ENCODE measurements around the gene LRP6.

LRP6 gene

DNA sequence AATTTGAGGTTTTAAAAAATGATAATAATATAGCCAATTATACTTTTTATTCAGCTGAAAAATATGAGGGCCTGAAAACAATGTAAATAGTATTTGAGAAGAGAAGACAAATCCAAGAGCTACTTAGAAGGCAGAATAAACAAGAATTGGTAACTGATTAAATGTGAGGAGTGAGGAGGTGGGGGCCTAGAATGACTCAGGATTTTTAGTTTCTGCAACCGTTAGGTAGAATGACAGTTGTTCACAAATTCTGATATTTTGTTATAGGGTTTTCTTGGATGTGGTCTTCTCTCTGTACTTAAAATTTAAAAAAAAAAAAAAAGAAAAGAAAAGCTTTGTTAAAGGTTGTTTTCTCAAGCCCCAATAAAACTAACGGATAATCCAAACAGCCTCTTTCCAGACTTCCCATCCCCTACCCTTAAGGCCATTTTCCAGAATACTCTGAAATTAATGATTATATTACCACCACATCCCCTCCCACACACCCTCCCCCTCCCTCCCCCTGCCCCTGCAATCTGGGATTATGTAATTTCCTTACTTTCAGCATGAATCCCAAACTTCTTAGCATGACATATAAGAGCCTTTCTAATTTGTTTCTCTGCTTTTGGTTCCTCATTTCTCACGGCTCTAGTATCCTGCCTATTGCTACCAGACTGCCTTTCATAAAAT is 50.4 kb downstream of the LRP6 start:
- DNase-seq (ENCODE audit: extremely low read depth in 1 of 2, low read depth in 1 of 2): no peak

- DNase-seq (ENCODE audit: extremely low read depth in 1 of 2, low read depth in 1 of 2): no peak
These were observed 52.2 kb downstream of the LRP6 start for GRCh38 chr12:12214635-12215131.

GRCh38 chr12:12214201-12214600 is 52.6 kb downstream of the LRP6 start:
- DNase-seq (ENCODE audit: extremely low read depth in 1 of 2, low read depth in 1 of 2): no peak

- DNase-seq (ENCODE audit: extremely low read depth in 1 of 2, low read depth in 1 of 2): no peak
These were observed 54.1 kb downstream of the LRP6 start for GRCh38 chr12:12212769-12213168.

DNA sequence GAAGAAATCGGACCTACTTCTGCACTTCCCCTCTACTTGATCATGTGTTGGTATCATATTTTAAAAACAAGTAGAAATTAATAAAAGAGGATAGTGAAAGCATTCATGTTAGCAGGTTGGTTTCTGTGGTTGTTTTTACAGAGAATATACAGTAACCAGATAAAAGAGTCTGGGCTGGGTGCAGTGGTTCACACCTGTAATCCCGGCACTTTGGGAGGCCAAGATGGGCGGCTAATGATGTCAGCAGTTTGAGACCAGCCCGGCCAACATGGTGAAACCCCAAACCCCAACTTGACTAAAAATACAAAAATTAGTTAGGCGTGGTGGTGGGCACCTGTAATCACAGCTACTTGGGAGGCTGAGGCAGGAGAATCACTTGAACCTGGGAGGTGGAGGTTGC is 55.9 kb downstream of the LRP6 start:
- DNase-seq (ENCODE audit: extremely low read depth in 1 of 2, low read depth in 1 of 2): no peak

DNA sequence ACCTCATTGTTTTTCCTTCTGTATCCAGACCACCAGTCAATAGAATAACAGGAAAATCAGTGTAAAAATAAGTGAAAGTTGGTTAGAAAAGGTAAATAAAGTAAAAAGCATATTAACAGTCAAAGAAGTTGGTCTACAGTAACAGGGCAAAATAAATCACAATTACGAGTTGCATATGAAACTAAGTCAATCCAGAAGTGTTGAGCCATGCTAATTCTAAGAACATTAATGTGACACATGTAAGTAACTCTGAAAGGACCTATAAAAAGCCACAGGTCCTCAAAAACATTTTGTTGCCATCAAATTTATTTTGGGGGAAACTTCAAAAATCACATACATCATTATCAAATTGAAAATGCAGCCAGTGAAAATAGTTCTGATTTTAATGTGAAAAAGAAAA is 56.4 kb downstream of the LRP6 start:
- DNase-seq (ENCODE audit: extremely low read depth in 1 of 2, low read depth in 1 of 2): no peak

GRCh38 chr12:12209675-12210074 is 57.2 kb downstream of the LRP6 start:
- DNase-seq (ENCODE audit: extremely low read depth in 1 of 2, low read depth in 1 of 2): no peak

DNA sequence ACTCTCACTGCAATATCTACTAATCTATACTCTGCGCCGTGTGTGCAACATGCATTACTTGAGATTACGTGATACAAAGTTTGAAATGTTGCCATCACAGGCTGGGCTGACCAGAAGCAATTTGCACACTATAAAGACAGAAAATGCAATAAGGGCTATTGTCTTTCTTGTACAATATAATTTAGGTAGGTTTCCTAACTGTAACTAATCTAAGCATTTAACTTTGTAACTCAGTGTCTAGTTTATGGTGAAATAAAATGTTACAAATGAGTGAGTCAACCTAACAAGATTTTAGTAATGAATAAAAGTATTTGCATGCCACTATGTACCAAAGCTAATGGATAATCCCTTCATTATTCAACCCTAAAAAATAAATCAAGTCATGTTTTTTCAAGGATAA is 57.8 kb downstream of the LRP6 start:
- DNase-seq (ENCODE audit: extremely low read depth in 1 of 2, low read depth in 1 of 2): no peak

GRCh38 chr12:12207746-12208145 is 59.1 kb downstream of the LRP6 start:
- no peak for DNase-seq (ENCODE audit: extremely low read depth in 1 of 2, low read depth in 1 of 2)

- DNase-seq (ENCODE audit: extremely low read depth in 1 of 2, low read depth in 1 of 2): no peak
These were observed 60.0 kb downstream of the LRP6 start for GRCh38 chr12:12206776-12207388.

DNA sequence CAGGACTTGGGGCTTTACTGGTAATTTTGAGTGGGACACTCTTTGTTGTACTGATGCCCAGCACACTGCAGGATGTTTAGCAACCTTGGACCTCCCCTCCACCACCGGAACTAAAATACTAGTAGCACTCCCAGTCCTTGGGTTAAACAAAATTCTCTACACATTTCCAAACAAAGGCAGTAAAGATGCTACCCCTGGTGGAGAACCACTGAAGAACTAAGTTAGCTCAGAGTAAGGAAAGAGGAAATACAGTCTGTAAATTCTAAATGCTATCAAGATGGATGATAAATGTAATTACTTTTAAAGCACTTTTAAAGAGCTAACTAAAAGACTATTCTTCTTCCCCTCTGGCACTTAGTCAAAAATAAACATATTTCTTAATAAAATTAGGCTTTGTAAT is 64.1 kb downstream of the LRP6 start:
- DNase-seq (ENCODE audit: extremely low read depth in 1 of 2, low read depth in 1 of 2): no peak

DNA sequence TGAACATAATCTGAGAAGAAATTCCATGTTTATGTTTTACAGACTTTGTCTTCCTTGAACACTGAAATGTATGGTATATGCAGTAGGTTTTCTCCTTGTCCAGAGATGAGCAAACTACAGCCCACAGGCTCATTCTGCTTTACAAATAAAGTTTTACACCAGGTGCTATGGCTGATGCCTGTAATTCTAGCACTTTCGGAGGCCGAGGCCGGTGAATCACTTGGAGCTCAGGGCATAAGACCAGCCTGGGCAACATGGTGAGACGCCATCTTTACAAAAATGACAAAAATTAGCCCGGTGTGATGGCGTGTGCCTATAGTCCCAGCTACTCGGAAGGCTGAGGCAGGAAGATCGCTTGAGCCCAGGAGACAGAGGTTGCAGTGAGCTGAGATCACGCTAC is 64.7 kb downstream of the LRP6 start:
- no peak for DNase-seq (ENCODE audit: extremely low read depth in 1 of 2, low read depth in 1 of 2)

DNA sequence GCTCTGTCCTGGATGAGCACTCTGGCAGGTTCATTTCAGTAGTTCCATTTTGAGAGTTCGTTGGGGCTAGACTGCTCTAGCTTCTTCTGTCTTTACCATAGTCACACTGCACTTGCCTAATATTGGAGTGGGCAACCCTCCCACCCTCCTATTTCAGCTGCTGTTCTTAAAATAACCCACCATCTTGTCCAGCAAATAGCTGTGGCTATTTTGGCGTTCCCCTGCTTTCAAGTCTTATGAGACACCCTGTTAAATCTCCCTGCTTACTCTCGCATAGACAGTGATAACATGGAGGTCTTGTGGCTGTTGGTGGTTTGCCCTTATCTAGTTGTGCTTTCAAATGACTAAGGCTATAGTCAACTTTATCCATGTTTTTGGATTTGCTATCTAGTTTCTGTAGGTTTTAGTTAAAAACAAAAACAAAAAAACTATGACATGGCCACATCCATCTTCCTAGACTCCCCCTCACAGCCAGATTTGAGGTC is 65.5 kb downstream of the LRP6 start:
- DNase-seq (ENCODE audit: extremely low read depth in 1 of 2, low read depth in 1 of 2): no peak

GRCh38 chr12:12200363-12200762 is 66.5 kb downstream of the LRP6 start:
- no peak for DNase-seq (ENCODE audit: extremely low read depth in 1 of 2, low read depth in 1 of 2)

DNA sequence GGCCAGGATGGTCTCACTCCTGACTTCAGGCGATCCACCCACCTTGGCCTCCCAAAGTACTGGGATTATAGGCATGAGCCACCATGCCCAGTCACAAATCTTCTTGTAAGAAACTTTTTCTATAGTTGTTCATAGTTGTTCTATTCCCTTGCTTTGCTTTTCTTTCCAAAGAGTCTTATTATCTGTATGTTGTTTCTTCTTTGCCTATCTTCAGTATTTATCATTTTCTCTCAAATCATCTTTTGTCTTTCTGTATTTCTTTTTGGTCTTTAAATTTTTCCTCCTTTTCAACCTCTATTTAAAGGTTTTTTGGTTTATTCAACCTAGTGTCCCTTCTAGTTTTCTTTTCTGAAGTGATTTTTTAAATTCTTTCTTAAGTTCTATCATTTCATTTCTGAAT is 68.7 kb downstream of the LRP6 start:
- DNase-seq (ENCODE audit: extremely low read depth in 1 of 2, low read depth in 1 of 2): no peak

DNA sequence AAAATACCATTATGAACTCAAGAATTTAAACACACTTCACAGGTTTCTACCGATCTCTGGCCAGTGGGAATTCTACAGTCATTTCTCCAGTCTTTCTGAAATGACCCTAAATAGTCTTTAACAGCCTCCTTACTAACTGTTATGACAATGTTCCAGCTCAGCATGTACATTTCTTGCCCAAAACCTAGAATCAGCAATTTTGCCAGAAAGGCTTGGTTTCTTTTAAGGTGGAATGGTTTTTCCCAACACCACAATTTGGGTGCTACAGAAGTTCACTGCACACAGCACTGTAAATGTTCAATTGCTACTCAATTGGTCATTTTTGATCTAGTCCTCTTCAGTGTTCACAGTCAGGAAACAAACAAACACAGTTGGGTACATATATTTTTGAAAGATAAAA is 69.7 kb downstream of the LRP6 start:
- no peak for DNase-seq (ENCODE audit: extremely low read depth in 1 of 2, low read depth in 1 of 2)

- no peak for DNase-seq (ENCODE audit: extremely low read depth in 1 of 2, low read depth in 1 of 2)
These were observed 71.3 kb downstream of the LRP6 start for GRCh38 chr12:12195516-12195915.

DNA sequence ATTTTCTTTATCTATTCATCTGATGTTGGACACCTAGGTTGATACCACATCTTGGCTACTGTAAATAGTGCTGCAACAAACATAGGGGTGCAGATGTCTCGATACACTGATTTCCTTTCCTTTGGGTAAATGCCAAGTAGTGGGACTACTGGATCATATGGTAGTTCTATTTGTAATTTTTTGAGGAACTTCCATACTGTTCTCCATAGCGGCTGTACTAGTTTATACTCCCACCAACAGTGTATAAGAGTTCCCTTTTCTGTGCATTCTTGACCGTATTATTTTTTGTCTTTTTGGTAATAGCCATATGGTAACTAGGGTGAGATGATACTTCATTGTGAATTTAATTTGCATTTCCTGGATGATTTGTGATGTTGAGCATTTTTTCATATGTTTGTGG is 71.8 kb downstream of the LRP6 start:
- DNase-seq (ENCODE audit: extremely low read depth in 1 of 2, low read depth in 1 of 2): no peak

DNA sequence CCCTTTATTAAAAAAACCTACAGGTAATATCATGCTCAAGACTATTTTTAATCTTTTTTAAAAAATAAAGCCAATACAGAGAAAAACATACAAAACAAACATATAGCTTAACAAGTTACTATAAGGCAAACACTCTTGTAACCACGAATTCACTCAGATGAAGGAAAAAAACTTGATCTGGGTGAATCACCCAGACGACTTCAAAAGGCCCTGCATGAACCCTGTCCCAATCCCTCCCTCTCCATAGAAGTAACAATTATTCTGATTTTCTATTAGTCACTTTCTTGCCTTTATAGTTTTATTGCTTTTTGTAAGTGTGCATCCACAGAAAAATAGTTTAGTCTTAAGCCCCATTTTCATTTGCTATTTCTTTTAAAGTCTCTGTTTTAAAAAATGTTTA is 72.6 kb downstream of the LRP6 start:
- DNase-seq (ENCODE audit: extremely low read depth in 1 of 2, low read depth in 1 of 2): no peak

- DNase-seq (ENCODE audit: extremely low read depth in 1 of 2, low read depth in 1 of 2): no peak
These were observed 75.8 kb downstream of the LRP6 start for GRCh38 chr12:12191008-12191407.

DNA sequence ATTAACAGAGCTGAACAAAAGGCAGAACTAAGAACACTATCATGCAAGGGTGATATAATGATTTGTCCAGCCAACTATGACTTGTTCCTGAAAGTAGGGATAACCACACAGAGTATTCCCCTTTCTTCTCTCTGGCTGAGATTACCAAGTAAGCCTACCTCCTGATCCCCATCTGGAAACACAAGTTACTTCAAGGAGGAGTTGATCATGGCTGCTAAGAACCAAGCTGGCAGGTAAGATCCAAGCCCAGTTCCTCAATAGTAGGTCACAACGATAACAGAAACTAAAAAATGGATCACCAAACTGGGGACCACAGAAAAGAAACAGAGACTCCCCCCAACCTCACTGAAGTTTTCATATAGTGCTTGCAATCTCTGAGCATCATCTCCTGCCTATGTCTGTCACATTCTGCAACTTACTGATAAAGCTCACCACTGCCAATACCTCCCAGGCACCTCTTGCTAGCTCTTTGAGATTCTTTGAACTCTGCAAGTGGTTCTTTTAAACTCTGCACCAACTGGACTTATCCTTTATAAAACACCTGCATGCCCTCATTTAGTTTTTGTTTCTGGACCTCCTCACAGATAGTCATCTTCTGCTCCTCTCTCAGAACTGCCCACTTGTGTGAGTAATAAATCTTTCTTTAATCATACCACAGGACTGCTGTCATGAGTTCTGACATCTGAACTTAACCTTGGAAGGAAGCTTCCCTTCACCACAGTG is 76.6 kb downstream of the LRP6 start:
- DNase-seq (ENCODE audit: extremely low read depth in 1 of 2, low read depth in 1 of 2): no peak

DNA sequence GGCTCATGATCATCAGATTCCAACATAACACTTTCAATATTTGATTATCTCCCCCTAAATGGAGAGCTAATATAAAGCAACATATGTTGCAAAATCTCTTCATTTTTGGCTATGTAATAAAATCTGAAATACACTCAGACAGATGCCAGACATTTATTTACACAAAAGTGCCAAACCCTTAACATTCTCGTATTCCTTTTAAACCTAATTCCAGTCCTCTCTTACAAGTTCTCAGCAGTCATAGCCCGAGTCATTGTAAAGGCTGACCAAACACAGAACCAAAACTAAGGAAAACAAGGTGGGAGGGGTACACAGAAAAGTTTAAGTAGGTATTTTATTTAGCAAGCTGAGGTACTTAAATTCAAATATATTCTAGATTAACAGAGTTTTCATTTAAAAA is 81.4 kb downstream of the LRP6 start:
- DNase-seq (ENCODE audit: extremely low read depth in 1 of 2, low read depth in 1 of 2): no peak

Measured in stimulated activated CD8-positive, alpha-beta memory T cell treated with anti-CD3 and anti-CD28 coated beads, Interleukin-7, amount 100 ng/mL, for 48 hours (primary cell).